Panc1 (cell line): ENCODE measurements around the gene RIT2. TPM values are rescaled to one million over a fixed set of nuclear protein-coding genes. Genes with fewer than 3 reads are reported as not detected.

Experiments
- ATAC-seq: fragments of 200-7000 bp; cut with Tn5 transposase; 2 replicates; pipeline ENCODE4 v1.9.1; 2020; ENCODE audit warnings: mild to moderate bottlenecking, moderate library complexity
- BruUV-seq: library from RNA; stranded (reverse); fragments of 400-500 nt; replicated peaks from 2 replicates; lab custom pipeline; 2021; lab: Mats Ljungman, UMichigan
- CTCF ChIA-PET: fragments of 300-600 bp; sonication (Branson Sonifier 250); formaldehyde crosslinking; loops from one replicate; lab custom pipeline; 2022; ENCODE audit warnings: antibody characterized with exemption; lab: Charles Lee
- POLR2A ChIA-PET: fragments of 300-600 bp; sonication (Branson Sonifier 250); formaldehyde crosslinking; loops from one replicate; lab custom pipeline; 2022; ENCODE audit warnings: antibody characterized with exemption; lab: Charles Lee
- DNase-seq: peaks from one replicate; pipeline ENCODE4 v3.0.0-alpha.2; 2010; ENCODE audit warnings: low read depth, low spot score
- H3K27ac ChIP-seq: 2 replicates; pipeline ENCODE4 v1.5.1; 2011; ENCODE audit warnings: mild to moderate bottlenecking, low read length, inconsistent platforms
- H3K27me3 ChIP-seq: fragments of 200-500 bp; sonication (Bioruptor generic); 2 replicates; pipeline ENCODE4 v1.6.0; 2014; ENCODE audit warnings: low read length, inconsistent platforms; ENCODE audit not compliant: control insufficient read depth, insufficient read depth
- H3K36me3 ChIP-seq: fragments of 200-500 bp; sonication (Bioruptor generic); 2 replicates; pipeline ENCODE4 v1.5.1; 2014; ENCODE audit warnings: inconsistent platforms, mild to moderate bottlenecking, low read length, moderate library complexity; ENCODE audit not compliant: control insufficient read depth, insufficient read depth
- H3K4me1 ChIP-seq: 2 replicates; pipeline ENCODE4 v1.5.1; 2011; ENCODE audit warnings: inconsistent platforms, mild to moderate bottlenecking, low read length, moderate library complexity; ENCODE audit not compliant: control insufficient read depth, insufficient read depth
- H3K4me3 ChIP-seq, 2 experiments: 2 replicates each; pipeline ENCODE4 v1.5.1; 2011 to 2012; ENCODE audit warnings: low read depth in 2 of 2, low read length in 2 of 2, mild to moderate bottlenecking in 2 of 2, inconsistent platforms in 1 of 2, moderate library complexity in 1 of 2
- H3K9me3 ChIP-seq: fragments of 200-500 bp; sonication (Bioruptor generic); 2 replicates; pipeline ENCODE4 v1.5.1; 2014; ENCODE audit warnings: low read depth, mild to moderate bottlenecking, inconsistent platforms, low read length, moderate library complexity; ENCODE audit not compliant: control insufficient read depth, insufficient read depth
- POLR2AphosphoS5 ChIP-seq: IDR thresholded peaks from 2 replicates; pipeline ENCODE4 v1.6.1; 2012; ENCODE audit warnings: mild to moderate bottlenecking, low read depth, low read length, moderate library complexity
- SIN3A ChIP-seq: IDR thresholded peaks from 2 replicates; pipeline ENCODE4 v1.6.1; 2012; ENCODE audit warnings: low read depth, mild to moderate bottlenecking, low read length, moderate library complexity, borderline replicate concordance; ENCODE audit not compliant: insufficient read depth
- TCF7L2 ChIP-seq: IDR thresholded peaks from 2 replicates; pipeline ENCODE4 v1.6.1; 2011; ENCODE audit warnings: mild to moderate bottlenecking, low read depth, low read length, inconsistent platforms
- in situ Hi-C: cut with HindIII; loops from 2 replicates; pipeline ENCODE4 v1.10.0; 2016; ENCODE audit warnings: low sequenced_read_pairs, low pct_unique_long_range_greater_than_20kb
- intact Hi-C: fragments of 100-400 bp; cut with micrococcal nuclease; formaldehyde crosslinking; loops from one replicate; pipeline ENCODE4 v1.10.0; 2022; ENCODE audit not compliant: unreplicated experiment
- total RNA-seq: library from RNA; stranded (reverse); gene quantifications from one replicate; pipeline ENCODE4 v1.2.1, GENCODE V29; 2021; ENCODE audit not compliant: unreplicated experiment
- TF ChIP-seq, protein P1 (sequence below): fragments of 450-650 bp; IDR thresholded peaks from 2 replicates; pipeline ENCODE4 v1.5.1; 2017; ENCODE audit warnings: mild to moderate bottlenecking
- TF ChIP-seq, protein P2 (sequence below), 2 experiments: IDR thresholded peaks; 2 replicates each; pipeline ENCODE4 v1.6.1; 2011 to 2012; ENCODE audit warnings: low read depth in 2 of 2, control low read depth in 1 of 2, low read length in 1 of 2, mild to moderate bottlenecking in 1 of 2, moderate library complexity in 1 of 2; ENCODE audit not compliant: insufficient read depth in 1 of 2

RIT2 gene
- total RNA-seq, 1 experiment from 2014 or later: not detected

DNA sequence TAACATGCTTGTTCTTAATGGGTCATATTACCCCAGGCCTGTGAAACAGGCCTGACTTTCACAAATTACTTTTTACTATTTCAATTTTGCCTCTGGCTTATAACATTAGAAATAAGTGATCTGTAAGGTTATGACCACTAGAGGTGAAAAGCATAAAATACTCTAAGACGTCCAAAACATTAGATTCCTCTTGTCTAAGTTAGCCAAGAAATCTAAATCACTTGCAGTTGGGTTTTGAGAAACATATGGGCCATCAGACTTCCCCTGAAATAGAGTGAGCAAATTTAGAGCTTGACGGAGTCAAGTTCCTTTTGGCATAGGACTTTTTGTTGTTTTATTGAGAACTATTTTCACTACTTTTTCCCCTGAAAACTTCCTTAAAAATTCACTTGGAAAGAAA lies 32.7 kb upstream of the RIT2 start:
- CTCF ChIA-PET: no interaction called here
- BruUV-seq: no TSS peak
- Histone ChIP-seq H3K27ac (no peak overlapping the region), H3K27me3 (no peaks in the 10 kb centered on the region), H3K9me3 (no peaks in the 10 kb centered on the region), H3K36me3 (no peaks in the 10 kb centered on the region), H3K4me1 (no peaks in the 10 kb centered on the region), H3K4me3 (no peak overlapping the region)
- intact Hi-C loops (no loop called here), in situ Hi-C loops (no loop called here)
- ATAC-seq (no peak), DNase-seq (no peak)
- TF ChIP-seq, protein P1, sequence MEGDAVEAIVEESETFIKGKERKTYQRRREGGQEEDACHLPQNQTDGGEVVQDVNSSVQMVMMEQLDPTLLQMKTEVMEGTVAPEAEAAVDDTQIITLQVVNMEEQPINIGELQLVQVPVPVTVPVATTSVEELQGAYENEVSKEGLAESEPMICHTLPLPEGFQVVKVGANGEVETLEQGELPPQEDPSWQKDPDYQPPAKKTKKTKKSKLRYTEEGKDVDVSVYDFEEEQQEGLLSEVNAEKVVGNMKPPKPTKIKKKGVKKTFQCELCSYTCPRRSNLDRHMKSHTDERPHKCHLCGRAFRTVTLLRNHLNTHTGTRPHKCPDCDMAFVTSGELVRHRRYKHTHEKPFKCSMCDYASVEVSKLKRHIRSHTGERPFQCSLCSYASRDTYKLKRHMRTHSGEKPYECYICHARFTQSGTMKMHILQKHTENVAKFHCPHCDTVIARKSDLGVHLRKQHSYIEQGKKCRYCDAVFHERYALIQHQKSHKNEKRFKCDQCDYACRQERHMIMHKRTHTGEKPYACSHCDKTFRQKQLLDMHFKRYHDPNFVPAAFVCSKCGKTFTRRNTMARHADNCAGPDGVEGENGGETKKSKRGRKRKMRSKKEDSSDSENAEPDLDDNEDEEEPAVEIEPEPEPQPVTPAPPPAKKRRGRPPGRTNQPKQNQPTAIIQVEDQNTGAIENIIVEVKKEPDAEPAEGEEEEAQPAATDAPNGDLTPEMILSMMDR: no peak
- TF ChIP-seq, protein P2, sequence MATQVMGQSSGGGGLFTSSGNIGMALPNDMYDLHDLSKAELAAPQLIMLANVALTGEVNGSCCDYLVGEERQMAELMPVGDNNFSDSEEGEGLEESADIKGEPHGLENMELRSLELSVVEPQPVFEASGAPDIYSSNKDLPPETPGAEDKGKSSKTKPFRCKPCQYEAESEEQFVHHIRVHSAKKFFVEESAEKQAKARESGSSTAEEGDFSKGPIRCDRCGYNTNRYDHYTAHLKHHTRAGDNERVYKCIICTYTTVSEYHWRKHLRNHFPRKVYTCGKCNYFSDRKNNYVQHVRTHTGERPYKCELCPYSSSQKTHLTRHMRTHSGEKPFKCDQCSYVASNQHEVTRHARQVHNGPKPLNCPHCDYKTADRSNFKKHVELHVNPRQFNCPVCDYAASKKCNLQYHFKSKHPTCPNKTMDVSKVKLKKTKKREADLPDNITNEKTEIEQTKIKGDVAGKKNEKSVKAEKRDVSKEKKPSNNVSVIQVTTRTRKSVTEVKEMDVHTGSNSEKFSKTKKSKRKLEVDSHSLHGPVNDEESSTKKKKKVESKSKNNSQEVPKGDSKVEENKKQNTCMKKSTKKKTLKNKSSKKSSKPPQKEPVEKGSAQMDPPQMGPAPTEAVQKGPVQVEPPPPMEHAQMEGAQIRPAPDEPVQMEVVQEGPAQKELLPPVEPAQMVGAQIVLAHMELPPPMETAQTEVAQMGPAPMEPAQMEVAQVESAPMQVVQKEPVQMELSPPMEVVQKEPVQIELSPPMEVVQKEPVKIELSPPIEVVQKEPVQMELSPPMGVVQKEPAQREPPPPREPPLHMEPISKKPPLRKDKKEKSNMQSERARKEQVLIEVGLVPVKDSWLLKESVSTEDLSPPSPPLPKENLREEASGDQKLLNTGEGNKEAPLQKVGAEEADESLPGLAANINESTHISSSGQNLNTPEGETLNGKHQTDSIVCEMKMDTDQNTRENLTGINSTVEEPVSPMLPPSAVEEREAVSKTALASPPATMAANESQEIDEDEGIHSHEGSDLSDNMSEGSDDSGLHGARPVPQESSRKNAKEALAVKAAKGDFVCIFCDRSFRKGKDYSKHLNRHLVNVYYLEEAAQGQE (IDR thresholded peaks at IDR 0.05; ENCODE audit: insufficient read depth in 1 of 2, low read depth in 2 of 2, low read length in 1 of 2): no peak
- POLR2A ChIA-PET: no interaction called here

DNA sequence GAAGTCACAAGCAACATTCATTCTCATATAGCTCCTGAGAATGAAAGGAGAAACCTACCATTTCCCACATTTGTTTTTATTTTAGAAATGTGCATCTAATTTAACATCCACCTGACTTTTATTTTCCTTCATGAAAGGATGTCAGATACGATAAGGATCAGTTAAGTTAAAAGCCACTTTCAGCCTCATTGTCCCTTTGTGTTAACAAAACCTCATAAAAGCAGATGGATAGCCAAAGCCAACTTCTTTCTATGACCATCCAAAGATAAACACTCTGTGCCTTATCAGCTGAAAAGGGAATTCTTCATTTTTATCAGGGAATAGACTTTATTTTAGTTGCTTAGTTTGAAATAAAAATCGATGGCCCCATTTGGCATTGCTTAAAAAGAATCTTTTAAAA lies 25.7 kb upstream of the RIT2 start:
- CTCF ChIA-PET: no interaction called here
- H3K4me3 ChIP-seq: no peak overlapping the region
- DNase-seq: no peak
- TF ChIP-seq, protein P2 (IDR thresholded peaks at IDR 0.05; ENCODE audit: insufficient read depth in 1 of 2, low read depth in 2 of 2, low read length in 1 of 2): no peak
- TF ChIP-seq TCF7L2: no peak
- TF ChIP-seq, protein P1: no peak
- no peak for TF ChIP-seq POLR2AphosphoS5
- no peak for TF ChIP-seq SIN3A
- intact Hi-C loops (no loop called here), in situ Hi-C loops (no loop called here)
- no TSS peak for BruUV-seq
- POLR2A ChIA-PET: no interaction called here
- no peak for ATAC-seq
- no peaks in the 10 kb centered on the region for H3K9me3 ChIP-seq
- H3K27ac ChIP-seq: no peak overlapping the region
- H3K4me1 ChIP-seq: no peaks in the 10 kb centered on the region
- no peaks in the 10 kb centered on the region for H3K36me3 ChIP-seq
- H3K27me3 ChIP-seq: no peaks in the 10 kb centered on the region
